ENCODE measurements around the gene RABGEF1.
"Not testable (repeated sequence)": the region's sequence is repeated elsewhere in the genome, so short reads cannot be mapped to it uniquely, and the experiment has no call there.

RABGEF1 gene

GRCh38 chr7:66763183-66763582, 22.6 kb downstream of the RABGEF1 start:
- not testable (repeated sequence) for DNase-seq (ENCODE audit: extremely low spot score, insufficient read length, low read depth); FAIRE-seq

- not testable (repeated sequence) for FAIRE-seq; DNase-seq (ENCODE audit: extremely low spot score, insufficient read length, low read depth)
These were observed 23.3 kb downstream of the RABGEF1 start for GRCh38 chr7:66763633-66764355.

- FAIRE-seq: peak; percentile 35
These were observed 24.4 kb downstream of the RABGEF1 start for GRCh38 chr7:66764905-66765304.

GRCh38 chr7:66765322-66766025, 24.9 kb downstream of the RABGEF1 start:
- not testable (repeated sequence) for FAIRE-seq; DNase-seq (ENCODE audit: extremely low spot score, insufficient read length, low read depth)

More at GRCh38 chr7:66764905-66765304, 24.4 kb downstream of the RABGEF1 start:
- DNase-seq (ENCODE audit: extremely low spot score, insufficient read length, low read depth): not testable (repeated sequence)

- FAIRE-seq (no peak), DNase-seq (ENCODE audit: extremely low spot score, insufficient read length, low read depth) (no peak)
These were observed 25.5 kb downstream of the RABGEF1 start for GRCh38 chr7:66766041-66766440.

GRCh38 chr7:66767486-66767885, 27.0 kb downstream of the RABGEF1 start:
- not testable (repeated sequence) for DNase-seq (ENCODE audit: extremely low spot score, insufficient read length, low read depth)
- FAIRE-seq: peak; percentile 15

GRCh38 chr7:66768865-66769832, 28.6 kb downstream of the RABGEF1 start:
- DNase-seq (ENCODE audit: extremely low spot score, insufficient read length, low read depth): no peak
- FAIRE-seq: no peak

- FAIRE-seq: no peak
- no peak for DNase-seq (ENCODE audit: extremely low spot score, insufficient read length, low read depth)
These were observed 29.4 kb downstream of the RABGEF1 start for GRCh38 chr7:66769833-66770512.

- DNase-seq (ENCODE audit: extremely low spot score, insufficient read length, low read depth): no peak
- no peak for FAIRE-seq
These were observed 31.3 kb downstream of the RABGEF1 start for GRCh38 chr7:66771795-66772194.

GRCh38 chr7:66773744-66774143, 33.2 kb downstream of the RABGEF1 start:
- DNase-seq (ENCODE audit: extremely low spot score, insufficient read length, low read depth); FAIRE-seq: not testable (repeated sequence)

- FAIRE-seq; DNase-seq (ENCODE audit: extremely low spot score, insufficient read length, low read depth): not testable (repeated sequence)
These were observed 35.9 kb downstream of the RABGEF1 start for GRCh38 chr7:66776383-66776782.

GRCh38 chr7:66776800-66777442, 36.4 kb downstream of the RABGEF1 start:
- DNase-seq (ENCODE audit: extremely low spot score, insufficient read length, low read depth) (no peak), FAIRE-seq (no peak)

- DNase-seq (ENCODE audit: extremely low spot score, insufficient read length, low read depth) (no peak), FAIRE-seq (no peak)
These were observed 37.7 kb downstream of the RABGEF1 start for GRCh38 chr7:66778201-66778600.

GRCh38 chr7:66779669-66780409, 39.3 kb downstream of the RABGEF1 start:
- no peak for DNase-seq (ENCODE audit: extremely low spot score, insufficient read length, low read depth)
- FAIRE-seq: no peak

GRCh38 chr7:66781408-66782090, 41.0 kb downstream of the RABGEF1 start:
- FAIRE-seq (no peak), DNase-seq (ENCODE audit: extremely low spot score, insufficient read length, low read depth) (no peak)

GRCh38 chr7:66782875-66783274, 42.3 kb downstream of the RABGEF1 start:
- not testable (repeated sequence) for DNase-seq (ENCODE audit: extremely low spot score, insufficient read length, low read depth); FAIRE-seq

- not testable (repeated sequence) for FAIRE-seq; DNase-seq (ENCODE audit: extremely low spot score, insufficient read length, low read depth)
These were observed 43.5 kb downstream of the RABGEF1 start for GRCh38 chr7:66783887-66784595.
